Stimulated activated CD8-positive, alpha-beta memory T cell treated with anti-CD3 and anti-CD28 coated beads, Interleukin-7, amount 100 ng/mL, for 48 hours (primary cell): Measurements from ENCODE around the gene SPATA45.
"Not testable (repeated sequence)": the region's sequence is repeated elsewhere in the genome, so short reads cannot be mapped to it uniquely, and the experiment has no call there.

Source experiments
- DNase-seq, 2 donors: peaks; one replicate each; pipeline ENCODE4 v3.0.0-alpha.2; 2020; ENCODE audit warnings: low read depth in 1 of 2; ENCODE audit errors: extremely low read depth in 1 of 2

SPATA45 gene

DNA sequence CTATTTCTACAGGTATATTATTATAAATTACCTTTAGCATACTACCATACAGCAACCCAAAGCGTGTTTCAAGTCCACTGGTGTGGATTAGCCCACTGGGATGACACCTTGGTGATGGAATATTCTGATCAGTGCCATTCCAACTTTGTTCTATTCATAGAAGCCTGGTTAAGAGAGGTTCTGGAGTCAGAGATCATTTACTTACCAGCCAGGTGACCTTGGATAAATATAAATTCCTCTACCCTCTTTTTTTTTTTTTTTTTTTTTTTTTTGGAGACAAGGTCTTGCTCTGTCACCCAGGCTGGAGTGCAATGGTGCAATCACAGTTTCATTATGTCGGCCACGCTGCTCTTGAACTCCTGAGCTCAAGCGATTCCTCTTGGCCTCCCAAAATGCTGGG lies at the start of gene SPATA45:
Gene SPATA45, minus strand, starts transcription at position 101 of the 400 bp plus-strand sequence. CDS start 11,500 bp downstream, outside the sequence.
- DNase-seq, result no peak

DNA sequence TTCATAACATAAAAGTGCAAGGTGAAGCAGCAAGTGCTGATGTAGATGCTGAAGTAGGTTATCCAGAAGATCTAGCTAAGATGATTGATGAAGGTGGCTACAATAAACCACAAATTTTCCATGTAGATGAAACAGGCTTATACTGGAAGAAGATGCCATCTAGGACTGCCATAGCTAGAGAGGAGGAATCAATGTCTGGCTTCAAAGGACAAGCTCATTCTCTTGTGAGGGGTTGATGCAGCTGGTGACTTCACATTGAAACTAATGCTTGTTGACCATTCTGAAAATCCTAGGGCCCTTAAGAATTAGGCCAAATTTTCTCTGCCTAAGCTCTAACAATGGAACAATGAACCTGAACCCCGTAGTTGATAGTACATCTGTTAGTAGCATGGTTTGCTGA lies 44.7 kb upstream of the SPATA45 start:
- DNase-seq, result no peak

DNA sequence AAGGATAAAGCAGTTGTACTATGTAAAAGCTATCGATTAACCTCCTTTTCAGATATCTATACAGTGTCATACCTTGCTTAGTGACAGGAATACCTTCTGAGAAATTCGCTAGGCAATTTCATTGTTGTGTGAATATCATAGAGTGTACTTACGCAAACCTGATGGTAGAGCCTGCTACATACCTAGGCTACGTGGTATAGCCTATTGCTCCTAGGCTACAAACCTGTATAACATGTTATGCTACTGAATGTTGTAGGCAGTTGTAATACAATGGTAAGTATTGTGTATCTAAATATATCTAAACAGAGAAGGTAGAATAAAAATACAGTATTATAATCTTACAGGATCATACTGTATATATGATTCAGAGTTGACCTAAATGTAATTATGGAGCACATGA lies 37.1 kb upstream of the SPATA45 start:
- DNase-seq, result no peak

DNA sequence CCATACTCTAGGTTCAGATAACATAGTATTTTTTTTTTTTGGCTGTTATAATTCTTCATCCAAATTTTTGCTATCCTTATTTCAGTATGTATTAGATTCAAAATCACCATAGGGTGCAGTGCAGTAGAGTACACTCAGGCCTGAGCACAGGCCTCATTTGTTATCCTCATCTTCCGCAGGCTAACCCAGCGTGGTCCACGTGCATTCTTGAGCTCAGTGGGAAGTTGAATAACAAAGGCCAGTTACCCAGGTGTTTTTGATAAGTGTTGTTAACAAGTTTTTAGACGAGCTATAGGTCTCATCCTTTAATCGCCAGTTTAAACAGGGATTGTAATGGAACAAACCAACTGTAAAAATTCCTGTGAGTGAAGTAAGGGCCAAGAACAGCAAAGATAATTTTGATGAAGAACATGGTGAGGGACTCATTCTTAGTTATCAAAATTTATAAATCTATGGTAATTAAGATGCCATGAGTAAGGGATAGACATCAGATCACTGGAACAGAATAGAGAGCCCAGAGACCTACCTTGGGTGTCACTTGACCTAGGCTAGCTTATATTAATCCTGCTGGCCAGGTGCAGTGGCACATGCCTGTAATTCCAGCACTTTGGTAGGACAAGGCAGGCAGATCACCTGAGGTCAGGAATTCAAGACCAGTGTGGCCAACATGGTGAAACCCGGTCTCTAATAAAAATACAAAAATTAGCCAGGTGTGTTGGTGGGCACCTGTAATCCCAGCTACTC lies 32.7 kb upstream of the SPATA45 start:
- no peak for DNase-seq

DNA sequence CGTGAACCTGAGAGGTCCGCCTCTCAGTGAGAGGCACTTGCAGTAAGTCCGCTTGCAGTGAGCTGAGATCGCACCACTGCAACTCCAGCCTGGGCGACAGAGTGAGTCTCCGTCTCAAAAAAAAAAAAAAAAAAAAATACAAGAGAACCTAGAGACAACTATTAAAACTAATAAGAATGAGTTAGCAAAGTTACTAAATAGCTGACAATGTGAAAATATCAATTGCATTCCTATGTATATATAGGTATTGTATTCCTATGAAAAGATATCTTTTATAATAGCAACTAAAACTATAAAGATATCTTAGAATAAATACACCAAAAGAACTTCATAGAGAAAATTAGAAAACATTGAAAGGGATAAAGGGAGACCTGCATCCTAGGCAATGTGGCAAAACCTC lies 31.0 kb upstream of the SPATA45 start:
- DNase-seq, result no peak

DNA sequence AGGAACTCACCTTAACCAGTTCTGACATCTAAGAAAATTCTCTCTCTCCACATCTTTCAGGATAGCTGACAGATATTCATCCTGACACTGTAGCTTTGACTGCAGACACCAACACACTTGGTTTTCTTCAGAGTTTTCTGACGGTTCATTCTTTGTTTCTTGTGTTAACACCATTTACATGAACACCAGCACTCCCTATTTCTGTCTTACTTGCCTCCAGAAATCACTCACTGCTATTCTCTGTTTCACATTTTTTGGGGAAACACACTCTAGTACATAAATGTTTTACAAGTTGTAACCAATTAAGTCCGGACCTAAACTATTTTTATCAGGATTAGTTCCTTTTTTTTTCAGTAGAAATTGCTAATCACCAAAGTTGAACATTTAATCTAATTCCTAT lies 26.1 kb upstream of the SPATA45 start:
- no peak for DNase-seq

DNA sequence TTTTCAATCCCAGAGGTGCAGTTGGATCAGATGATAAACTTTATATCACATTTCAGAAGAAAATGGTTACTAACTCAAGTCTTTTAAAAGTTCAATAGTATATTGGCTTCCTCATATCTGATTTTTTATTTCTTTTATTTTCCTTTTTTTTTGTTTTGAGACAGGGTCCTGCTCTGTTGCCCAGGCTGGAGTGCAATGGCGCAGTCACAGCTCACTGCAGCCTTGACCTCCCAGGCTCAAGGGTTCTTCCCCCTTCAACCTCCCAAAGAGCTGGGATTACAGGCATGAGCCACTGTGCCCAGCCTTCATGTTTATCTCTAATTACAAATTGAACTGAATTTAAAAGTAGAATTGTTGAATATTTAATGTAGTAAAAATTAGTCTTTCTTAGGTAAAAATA lies 24.5 kb upstream of the SPATA45 start:
- no peak for DNase-seq

DNA sequence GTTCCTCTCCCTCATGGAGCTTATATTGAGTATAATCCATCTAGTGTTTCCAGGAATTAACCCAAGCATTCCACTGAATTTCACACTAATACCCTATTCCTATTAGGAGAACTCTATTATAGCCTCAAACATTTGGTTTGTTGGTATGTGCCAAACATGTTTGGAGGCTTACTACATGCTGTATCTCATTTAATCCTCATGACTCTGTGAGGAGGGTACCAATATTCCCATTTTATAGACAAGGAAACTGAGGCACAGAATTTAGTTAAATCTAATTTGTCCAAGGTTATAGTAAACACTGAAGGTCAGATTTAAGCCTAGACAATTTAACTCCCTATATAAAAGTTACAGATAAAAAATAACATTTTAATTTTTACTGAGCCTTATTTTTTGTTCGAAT lies 19.7 kb upstream of the SPATA45 start:
- no peak for DNase-seq

DNA sequence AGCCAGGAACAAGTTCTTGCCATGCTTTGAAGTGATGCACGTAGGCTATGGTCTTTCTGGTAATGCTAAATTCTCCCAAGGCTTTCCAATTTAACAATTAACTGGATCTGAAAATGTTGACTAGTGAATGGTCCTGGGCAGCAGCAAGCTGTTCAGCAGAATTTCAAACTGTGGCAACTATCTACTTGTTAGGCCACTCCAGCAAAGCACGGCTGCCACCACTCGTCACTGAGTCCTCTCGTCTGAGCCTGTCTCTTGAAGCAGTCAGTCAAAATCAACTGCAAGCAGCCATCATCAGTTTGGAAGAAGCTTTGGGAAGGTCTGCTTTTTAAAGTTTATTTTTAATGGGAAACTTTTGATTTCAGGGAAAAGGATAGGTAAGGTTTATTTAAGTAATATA lies 16.8 kb upstream of the SPATA45 start:
- DNase-seq, result no peak

DNA sequence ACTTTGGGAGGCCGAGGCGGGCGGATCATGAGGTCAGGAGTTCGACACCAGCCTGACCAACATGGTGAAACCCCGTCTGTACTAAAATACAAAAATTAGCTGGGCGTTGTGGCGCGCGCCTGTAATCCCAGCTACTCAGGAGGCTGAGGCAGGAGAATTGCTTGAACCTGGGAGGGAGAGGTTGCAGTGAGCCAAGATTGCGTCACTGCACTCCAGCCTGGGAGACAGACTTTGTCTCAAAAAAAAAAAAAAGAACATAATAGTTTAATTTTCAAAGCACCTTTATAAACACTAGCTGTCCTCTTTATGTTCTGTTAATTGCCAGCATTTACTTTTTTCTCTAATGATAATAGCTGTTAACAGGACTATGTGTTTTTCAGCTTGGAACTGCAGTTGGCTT lies 15.9 kb upstream of the SPATA45 start:
- DNase-seq, result not testable (repeated sequence)

DNA sequence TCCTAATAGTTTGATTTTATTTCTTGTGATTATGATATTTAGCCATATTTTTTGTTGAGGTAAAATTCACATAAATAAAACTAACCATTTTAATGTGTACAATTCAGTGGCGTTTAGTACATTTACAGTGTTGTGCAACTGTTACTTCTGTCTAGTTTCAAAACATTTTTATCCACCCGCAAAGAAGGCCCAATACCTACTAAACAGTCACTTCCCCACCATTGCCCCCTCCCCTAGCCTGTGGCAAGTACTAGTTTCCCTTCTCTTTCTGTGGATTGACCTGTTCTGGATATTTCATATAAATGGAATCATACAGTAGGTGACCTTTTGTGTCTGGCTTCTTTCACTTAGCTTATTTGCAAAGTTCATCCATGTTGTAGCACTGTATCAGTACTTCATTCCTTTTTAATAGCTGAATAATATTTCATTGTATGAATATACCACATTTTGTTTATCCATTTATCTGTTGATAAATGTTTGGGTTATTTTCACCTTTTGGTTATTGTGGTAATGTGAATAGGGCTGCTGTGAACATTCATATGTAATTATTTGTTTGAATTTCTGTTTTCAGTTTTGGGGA lies 14.8 kb upstream of the SPATA45 start:
- DNase-seq, result no peak

DNA sequence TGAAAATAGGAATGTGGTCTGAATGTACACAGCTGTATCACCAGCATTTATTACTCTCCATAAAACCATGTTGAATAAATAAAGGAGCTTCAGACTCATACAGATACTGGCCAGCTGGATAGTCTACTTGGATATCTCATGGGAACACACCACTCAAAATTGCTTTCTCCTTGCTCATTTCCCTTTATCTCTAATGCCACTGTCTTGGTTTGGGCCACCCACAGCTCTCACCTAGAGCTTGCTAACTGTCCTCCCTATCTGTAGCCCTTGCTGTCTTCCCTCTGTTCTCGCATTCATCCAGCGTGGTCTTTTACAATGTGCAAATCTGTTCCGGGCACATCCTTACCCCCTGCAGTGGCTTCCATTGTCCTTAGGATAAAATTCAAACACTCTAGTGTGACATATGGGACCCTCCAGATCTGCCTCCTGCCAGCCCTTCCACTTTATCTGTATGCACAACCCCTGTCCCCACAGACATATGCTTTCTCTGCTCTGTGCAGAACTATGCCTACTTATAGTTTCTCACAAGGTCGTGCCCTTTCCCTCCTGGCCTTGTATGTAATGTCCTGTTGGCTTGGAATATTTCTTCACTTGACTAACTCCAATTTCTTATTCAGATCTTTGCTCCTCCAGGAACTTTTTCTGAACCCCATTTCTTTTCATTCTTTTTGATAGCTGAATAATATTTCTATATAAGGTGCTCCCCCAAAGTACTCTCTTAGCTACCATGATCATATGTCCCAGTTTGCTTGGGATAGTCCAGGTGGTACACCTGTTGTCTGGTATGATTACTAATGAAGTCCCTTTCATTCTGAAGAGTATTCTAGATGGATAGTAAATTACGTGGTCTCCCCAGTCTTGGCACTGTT lies 13.5 kb upstream of the SPATA45 start:
- DNase-seq, result no peak

DNA sequence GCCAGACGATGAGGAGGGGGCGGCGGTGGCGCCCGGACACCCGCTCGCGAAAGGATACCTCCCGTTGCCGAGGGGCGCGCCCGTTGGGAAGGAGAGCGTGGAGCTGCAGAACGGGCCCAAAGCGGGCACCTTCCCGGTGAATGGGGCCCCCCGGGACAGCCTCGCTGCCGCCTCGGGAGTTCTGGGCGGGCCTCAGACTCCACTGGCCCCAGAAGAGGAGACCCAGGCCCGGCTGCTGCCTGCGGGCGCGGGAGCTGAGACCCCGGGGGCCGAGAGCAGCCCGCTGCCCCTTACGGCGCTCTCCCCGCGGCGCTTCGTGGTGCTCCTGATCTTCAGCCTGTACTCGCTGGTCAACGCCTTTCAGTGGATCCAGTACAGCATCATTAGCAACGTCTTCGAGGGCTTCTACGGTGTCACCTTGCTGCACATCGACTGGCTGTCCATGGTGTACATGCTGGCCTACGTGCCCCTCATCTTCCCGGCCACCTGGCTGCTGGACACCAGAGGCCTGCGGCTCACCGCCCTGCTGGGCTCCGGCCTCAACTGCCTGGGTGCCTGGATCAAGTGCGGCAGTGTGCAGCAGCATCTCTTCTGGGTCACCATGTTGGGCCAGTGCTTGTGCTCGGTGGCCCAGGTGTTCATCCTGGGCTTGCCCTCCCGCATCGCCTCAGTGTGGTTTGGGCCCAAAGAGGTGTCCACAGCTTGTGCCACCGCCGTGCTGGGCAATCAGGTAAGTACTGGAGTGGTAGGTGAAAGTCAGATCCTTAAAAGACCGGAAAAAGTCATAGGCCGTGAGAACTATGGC lies 11.2 kb upstream of the SPATA45 start:
- DNase-seq, result no peak

DNA sequence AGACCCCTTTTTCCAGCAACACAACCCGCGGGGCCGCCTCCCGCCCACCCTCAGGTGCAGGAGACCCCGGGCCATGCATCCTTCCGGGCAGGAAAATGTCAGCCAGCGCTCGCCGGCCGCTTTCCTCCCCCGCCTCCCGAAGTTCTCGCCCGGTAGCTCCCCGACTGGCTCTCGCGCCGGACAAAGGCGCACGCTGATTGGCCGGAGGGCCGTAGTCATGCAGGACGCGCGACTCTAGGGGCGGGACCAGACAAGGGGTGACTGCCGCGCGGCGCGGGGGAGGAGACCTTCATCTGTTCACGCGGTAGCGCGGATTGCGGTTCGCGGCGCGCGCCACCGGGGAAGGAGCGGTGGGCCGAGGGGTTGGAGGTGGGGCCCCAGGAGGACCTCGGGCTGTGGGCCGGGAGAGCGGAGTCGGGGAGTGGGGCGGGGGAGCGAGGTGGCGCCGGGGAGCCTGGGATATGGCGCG lies 10.6 kb upstream of the SPATA45 start, which contains the start of gene FLVCR1:
Gene FLVCR1, plus strand, starts transcription at position 284 of the 469 bp plus-strand sequence. Its CDS starts 178 bp downstream, at position 462.
- DNase-seq, result peak; percentile 93 to 95

DNA sequence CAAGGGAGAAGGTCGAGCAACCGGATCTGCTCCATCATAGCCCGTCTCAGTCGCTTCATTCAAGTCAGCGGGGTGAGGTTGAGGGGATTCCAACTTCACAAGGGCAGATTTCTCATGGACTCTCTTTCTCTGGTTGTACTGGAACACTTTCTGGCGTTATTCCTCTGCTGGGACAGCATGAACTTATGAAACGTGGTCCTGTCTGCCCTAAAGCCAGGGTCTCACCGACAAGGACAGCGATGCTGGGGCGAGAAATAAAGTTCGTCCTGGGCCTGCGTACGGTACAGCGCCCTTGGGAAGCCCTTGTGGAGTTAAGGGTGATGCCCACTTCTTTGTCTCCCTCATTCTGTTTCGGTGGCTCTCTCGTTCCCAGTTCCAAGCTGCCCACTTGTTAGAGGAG lies 9.3 kb upstream of the SPATA45 start:
- no peak for DNase-seq

DNA sequence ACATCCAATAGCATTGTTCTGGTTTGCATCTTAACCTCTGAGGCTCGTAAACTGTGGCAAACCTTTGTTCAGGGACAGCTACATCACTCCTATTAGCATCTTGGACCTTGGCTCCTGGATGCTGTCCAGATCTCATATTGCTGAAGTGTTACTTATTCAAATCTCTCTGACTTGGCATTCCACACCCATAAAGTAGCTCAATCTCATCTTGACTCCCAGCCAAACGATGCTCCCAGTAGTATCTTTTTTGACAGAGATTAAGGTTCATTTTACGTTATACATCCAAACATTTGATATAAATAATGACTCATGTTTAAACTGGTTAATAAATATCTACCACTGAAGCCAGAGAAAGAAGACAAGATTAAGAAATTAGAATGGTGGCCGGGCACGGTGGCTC lies 6.2 kb upstream of the SPATA45 start:
- no peak for DNase-seq

DNA sequence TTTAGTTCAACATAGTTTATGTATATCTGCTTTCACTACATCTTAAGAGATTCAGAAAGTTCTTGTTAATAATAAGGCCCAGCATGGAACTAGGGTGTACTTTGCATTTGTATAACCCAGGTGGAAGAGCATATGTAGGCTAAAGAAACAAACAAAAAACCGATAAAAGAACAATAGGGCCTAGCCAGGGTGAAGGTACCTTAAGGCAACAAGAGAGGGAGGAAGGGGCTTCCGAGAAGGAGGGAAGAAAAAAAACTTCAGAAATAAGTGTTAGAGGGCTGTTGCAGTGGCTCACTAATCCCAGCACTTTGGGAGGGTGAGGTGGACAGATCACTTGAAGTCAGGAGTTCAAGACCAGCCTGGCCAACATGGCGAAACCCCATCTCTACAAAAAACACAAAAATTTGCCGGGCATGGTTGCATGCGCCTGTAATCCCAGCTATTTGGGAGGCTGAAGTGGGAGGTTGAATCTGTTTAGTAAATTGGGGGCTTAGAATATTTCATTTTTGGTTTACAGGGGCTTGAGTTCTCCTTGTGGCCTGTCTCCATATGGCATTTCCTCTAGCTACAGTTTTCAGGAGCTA lies 4.7 kb upstream of the SPATA45 start:
- no peak for DNase-seq

DNA sequence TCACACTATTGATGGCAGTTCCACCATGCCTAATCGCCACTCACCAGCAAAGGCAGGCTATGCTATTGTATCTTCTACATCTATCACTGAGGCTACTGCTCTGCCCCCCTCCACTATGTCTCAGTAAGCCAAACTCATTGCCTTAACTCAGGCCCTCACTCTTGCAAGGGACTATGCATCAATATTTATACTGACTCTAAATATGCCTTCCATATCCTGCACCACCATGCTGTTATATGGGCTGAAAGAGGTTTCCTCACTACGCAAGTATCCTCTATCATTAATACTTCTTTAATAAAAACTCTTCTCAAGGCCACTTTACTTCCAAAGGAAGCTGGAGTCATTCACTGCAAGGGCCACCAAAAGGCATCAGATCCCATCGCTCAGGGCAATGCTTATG lies 2.9 kb downstream of the SPATA45 start:
- DNase-seq, result not testable (repeated sequence)

DNA sequence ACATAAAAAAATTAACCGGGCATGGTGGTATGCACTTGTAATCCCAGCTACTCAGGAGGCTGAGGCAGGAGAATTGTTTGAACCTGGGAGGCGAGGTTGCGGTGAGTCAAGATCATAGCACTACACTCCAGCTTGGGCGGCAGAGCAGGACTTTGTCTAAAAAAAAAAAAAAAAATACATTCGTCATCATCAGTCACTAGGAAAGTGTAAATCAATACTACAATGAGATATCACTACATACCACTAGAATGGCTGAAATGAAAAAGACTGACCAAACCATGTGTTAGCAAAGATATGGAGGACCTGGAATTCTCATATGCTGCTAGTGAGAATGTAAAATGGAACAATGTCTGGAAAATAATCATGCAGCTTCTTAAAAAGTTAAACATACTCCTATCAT lies 9.3 kb downstream of the SPATA45 start:
- no peak for DNase-seq
